Inferior parietal cortex (tissue), 1 donor: ENCODE results near the gene ZAR1.
"Not testable (repeated sequence)": the region's sequence is repeated elsewhere in the genome, so short reads cannot be mapped to it uniquely, and the experiment has no call there.

Source experiments
- DNase-seq: peaks from one replicate; pipeline ENCODE4 v3.0.0-alpha.2; 2016; ENCODE audit errors: extremely low spot score

ZAR1 gene, protein sequence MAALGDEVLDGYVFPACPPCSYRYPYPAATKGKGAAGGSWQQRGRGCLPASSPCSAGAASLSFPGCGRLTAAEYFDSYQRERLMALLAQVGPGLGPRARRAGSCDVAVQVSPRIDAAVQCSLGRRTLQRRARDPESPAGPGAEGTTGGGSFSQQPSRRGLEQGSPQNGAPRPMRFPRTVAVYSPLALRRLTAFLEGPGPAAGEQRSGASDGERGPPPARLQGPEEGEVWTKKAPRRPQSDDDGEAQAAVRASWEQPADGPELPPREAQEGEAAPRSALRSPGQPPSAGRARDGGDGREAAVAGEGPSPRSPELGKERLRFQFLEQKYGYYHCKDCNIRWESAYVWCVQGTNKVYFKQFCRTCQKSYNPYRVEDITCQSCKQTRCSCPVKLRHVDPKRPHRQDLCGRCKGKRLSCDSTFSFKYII

DNA sequence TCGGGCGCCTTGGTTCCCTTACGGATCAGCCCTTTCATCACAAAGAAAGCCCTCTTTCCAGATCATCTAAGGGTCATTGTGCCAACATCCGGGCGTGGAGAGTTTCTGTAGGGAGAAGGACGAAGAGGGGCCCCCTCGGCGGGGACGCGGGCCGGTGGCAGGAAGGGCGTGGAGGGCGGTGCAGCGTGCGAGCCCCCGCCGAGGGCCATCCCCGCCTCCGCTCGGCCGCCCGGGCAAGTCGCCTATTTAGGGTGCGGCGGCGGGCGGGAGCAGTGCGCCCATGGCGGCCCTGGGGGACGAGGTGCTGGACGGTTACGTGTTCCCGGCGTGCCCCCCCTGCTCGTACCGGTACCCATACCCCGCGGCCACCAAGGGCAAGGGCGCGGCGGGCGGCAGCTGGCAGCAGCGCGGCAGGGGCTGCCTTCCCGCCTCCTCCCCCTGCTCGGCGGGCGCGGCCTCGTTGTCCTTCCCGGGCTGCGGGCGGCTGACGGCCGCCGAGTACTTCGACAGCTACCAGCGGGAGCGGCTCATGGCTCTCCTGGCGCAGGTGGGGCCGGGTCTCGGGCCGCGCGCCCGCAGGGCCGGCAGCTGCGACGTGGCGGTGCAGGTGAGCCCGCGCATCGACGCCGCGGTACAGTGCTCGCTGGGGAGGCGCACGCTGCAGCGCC, at the start of gene ZAR1:
Gene ZAR1 (plus strand): TSS at position 241 of the 668 bp plus-strand sequence. CDS start 40 bp downstream, at position 281.
- no peak for DNase-seq

DNA sequence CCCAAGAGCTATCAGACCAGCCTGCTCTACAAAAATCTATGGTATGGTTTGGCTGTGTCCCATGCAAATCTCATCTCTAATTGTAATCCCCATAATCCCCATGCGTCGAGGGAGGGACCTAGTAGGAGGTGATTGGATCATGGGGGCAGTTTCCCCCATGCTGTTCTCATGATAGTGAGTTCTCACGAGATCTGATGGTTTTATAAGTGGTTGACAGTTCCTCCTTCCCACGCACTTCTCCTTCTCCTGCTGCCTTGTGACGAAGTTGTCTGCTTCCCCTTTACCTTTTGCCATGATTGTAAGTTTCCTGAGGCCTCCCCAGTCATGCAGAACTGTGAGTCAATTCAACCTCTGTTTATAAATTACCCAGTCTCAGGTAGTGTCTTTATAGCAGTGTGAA, 49.1 kb upstream of the ZAR1 start:
- DNase-seq: not testable (repeated sequence)

DNA sequence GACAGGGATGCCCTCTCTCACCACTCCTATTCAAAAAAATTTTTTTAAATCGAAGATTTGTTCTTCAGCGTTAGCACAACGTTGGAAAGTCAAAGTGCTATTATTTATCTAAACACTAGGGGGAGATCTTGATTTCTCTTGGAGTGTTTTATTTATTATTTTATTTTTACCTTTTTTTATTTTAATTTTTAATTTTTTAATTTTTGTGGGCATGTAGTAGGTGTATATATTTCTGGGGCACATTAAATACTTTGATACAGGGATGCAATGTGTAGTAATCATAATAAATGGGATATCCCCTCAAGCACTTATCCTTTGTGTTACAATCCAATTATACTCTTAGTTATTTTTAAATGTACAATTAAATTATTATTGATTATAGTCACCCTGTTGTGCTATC, 44.3 kb upstream of the ZAR1 start:
- DNase-seq: peak; percentile 58

DNA sequence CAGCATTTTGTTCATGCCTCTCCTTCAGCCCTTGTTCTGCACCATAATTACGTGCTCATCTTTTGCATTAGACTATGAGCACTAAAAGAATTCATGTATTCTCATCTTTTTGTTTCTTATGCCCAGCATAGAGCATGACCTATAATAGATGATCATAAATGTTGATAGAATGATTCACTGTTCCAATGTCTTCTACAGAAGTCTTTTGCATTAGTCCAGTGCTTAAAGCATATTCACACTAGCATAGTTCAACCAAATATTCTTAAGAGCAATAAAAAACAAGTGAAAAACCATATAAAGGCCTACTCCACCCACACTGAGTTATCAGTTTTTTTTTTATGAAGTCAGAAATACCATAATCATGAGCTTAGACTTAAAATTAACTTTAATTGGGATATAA, 43.4 kb upstream of the ZAR1 start:
- no peak for DNase-seq

DNA sequence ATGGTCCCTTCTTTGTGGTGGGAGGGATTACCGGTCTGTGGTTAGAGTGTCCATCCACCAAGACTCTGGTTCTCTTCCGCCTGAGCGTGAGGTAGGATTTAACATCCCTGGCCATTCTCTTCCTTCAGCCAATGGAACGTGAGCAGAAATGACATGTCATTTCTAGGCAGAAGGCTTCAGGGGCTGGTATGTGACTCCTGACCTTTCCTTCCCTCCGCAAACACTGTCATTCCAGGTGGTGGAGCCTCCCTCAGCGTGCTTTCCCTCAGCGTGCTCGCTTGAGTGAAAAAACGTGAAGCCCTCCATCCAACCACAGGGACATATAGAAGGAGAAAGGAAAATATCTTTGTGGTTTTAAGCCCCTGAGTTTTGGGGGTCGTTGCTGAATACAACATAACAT, 40.9 kb upstream of the ZAR1 start:
- DNase-seq: no peak

DNA sequence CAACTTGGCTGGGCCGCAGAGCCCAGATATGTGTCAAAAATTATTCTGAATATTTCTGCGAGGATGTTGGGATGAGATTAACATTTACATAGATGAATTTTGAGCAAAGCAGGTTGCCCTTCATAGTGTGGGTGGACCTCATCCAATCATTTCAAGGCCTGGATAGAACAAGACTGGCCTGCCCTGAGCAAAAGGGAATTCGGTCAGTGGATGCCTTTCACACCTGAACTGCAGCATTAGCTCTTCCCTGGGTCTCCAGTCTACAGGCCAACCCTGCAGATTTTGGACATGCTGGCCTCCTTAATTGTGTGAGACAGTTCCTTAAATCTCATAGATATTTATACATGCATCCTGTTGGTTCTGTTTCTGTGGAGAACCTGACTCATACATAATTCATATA, 39.3 kb upstream of the ZAR1 start:
- DNase-seq: no peak

DNA sequence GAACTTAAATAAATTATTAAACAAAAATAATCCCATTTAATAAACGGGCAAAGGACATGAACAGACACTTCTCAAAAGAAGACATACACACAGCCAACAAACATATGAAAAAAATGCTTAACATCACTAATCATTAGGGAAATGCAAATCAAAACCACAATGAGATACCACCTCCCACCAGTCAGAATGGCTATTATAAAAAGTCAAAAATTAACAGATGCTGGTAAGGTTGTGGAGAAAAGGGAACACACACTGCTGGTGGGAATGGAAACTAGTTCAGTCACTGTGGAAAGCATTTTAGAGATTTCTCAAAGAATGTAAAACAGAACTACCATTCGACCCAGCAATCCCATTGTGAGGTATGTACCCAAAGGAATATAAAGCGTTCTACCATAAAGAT, 38.4 kb upstream of the ZAR1 start:
- DNase-seq: not testable (repeated sequence)

DNA sequence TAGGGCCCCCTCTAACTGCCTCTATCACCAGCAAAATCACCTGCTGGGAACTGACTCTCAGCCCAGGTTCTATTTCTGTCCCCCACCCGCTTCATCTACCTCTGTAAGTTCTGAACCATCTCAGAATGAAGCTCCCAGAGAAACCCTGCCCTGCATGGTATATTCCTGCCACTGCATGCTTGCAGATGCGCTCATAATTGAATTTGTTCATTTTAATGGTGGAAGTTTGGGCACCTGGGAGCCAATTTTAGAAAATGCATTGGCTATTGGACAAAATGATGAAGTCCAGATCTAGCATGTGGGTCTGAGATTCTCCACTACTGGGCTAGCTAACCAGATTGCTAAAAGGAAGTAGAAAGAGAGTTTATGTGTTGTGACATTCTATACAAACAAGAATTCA, 35.5 kb upstream of the ZAR1 start:
- DNase-seq: no peak

DNA sequence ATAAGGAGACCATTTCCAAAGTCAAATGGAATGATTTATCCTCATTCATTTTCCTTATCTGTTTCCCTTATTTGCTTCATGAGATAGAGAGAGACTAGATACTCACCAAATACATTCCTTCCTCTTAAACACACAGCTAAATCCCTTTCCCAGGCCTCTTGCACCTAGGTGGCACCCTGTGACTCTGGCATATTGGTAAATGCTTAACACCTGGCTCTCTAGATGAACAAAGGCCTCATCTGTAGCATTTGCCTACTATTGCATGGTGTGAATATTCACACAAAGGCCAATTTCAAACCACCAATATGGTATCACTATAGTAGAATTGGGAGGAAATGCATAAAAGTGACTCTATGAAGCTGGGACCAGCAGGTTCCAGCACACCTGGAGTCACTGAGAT, 29.1 kb upstream of the ZAR1 start:
- DNase-seq: no peak

DNA sequence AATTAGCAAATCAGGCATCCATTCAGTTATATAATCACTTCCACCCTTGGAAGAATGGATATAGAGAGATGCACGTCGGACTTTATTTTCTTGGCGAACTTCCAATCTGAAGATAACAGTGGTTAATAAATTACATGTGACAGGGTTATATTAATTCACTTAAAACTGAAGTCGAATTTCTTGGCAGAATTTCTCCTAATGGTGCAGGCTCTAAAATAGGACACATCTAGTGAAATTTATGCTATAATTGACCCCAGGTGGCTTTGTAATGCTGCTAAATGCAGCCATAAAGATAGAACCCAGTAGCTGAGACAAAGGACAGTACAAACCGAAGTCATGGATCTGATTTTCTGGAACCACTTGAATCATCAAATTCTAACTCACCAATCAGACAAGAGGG, 27.7 kb upstream of the ZAR1 start:
- DNase-seq: no peak

DNA sequence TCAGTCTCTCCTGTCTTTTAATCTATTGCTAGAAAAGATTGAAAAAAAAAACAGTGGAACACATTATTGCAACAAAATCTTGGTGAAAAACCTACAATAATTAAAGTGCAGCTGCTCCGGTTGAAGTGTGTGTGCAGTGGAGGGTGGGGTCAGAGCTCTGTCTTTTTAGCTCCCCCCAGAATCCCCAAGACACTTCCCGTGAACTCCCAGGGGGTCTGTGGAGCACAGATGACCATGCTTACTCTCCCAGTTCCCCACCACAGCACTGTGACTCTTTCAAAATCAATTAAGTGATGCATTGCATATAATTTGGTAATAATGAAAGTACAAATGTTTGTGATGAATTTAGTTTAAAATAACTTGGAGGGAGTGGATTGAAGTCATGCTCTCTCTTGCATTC, 22.6 kb upstream of the ZAR1 start:
- DNase-seq: no peak

DNA sequence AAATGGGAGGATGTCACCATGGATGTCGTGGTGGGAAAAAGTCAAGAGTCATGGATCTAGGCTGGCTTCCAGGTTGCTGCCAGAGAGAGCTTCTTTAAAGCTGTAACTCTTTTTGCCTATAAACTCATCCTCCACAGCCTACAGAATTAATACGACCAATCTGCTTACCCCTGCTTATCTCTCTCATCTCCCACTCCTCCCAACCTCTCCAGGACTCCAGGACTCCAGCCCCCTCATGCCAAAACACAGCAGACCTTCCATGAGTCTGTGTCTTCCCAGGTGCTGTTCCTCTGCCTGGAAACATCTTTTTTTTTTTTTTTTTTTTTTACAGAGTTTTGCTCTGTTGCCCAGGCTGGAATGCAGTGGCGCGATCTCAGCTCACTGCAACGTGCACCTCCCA, 22.2 kb upstream of the ZAR1 start:
- DNase-seq: no peak

DNA sequence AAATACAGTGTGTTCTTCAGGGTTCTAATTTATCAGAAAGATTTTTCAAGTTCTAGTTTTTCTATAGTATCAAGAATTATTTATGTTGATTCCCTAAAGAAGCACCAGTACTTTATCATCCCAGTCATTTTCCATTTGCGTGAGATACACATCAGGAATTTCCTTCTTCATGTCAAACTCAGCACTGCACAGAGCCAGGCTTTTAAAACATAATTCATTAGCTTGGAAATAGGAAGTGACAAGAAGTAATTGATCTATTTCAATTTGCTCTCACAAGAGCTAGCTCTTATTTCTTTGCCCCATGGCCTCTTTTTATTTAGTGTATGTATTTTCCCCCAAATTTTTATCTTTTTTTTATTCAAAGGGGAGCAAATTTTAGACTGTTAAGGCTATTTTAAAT, 19.9 kb upstream of the ZAR1 start:
- DNase-seq: no peak

DNA sequence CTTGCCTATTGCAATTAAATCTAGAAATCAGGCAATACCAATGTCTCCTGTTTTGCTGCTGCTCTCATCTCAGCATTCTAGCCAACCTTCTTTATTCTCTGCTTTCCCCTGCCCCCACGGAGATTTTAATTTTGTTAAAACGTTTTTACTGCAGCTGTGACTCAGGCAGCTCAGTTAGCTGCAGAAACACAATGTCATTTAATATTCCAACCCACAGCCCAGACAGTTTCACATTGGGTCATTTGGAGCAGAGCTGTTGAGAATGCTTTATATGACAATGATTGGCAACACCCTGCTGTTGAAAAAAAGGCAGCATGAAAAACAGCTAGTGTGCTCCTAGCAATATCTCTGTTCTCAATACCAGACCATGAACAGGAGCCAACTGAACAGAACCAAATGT, 19.5 kb upstream of the ZAR1 start:
- peak; percentile 48 for DNase-seq

DNA sequence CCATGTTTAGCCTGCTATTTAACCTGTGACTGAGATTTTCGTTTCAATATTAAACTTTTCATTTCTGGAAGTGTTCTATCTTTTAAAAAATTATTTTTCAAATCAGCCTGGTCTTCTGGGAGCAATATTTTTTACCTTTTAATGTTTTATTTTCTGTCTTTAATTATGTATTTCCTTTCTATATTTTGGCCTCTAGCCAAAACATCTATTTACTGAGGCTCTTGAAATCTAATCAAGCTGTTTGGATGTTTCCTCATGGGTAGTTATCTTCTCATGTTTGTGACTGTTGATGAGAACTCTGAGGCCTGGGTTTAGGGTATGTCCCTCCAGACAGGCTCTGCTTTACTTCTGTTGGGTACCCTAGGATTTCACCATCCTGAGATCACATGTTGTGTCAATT, 17.3 kb upstream of the ZAR1 start:
- DNase-seq: no peak

DNA sequence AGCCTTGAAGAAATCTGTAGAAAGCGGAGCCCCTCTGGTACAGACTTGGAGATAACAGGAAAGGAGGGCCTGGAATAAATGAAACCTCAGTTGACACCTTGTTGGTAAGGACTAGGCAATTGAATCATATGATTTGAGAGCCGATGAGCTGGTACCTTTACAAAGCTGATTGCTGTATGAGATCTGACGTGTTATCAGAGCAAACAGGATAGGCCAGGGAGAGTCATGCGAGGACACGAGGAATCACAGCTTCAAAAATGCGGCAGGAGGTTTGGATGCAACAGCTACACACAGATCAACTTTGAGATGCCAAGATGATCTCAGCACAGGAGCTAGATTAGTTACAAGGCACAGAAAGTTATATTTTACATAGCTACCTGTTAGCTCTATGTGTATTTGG, 14.3 kb upstream of the ZAR1 start:
- no peak for DNase-seq

DNA sequence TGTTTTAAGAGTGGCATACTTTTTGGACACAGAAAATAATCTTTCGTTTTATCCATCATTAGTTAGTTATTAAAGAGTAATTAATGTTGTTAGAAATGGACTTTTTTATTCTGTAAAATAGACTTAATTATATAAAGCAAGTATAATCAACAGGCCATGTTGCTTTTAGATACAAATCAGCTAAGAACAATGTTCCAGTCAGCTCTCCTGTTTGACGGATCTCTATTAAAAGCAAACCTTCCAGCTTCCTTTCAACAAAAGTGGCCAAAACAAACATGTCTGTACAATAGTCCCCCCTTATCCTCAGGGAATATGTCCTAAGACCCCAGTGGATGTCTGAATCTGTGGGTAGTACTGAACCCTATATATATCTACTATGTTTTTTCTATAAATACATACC, 11.8 kb upstream of the ZAR1 start:
- DNase-seq: no peak

DNA sequence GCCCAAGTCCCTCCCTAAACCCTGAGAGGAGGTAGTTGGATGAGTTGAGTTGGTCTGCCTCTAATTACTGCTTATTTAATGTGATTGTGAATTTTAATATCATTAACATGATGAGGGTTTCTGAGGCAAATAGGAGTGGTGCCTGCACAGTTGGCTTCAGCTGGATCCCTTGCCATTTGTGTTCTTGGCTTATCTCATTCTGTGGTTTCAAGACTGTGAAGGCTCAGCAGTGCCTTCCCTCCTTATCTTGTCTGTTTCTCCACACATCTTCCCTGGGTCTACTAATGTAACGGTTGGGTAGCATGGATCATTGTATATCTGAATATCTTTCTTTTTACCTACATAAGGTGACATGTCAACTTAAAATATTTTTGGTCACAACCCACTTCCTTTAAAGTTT, 8.5 kb upstream of the ZAR1 start:
- DNase-seq: no peak

DNA sequence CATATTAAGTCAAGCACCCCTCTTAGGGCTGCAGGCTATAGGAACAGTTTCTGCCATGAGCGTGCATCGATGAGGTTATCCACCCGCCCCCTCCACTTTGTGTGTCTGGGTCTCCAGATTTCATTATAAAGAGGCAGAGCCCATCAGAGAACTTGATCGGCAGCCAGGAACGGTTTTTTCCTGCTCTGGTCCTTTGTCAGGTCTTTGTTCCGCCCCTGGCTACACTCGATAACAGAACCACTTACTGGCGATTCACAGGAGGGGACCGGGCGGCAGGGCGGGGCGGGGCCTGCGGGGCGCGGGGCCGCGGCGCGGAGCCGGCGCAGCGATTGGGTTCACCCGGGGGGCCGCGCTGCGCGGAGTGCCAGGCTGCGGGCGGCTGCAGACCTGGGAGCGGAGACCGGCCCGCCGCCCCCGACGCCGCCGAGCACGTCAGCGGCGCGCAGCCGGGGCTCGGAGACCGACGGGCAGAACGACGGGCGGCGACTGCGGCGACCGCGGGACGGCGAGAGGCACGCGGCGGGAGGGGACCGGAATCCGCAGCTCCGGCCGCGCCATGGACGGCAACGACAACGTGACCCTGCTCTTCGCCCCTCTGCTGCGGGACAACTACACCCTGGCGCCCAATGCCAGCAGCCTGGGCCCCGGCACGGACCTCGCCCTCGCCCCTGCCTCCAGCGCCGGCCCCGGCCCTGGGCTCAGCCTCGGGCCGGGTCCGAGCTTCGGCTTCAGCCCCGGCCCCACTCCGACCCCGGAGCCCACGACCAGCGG, 6.9 kb upstream of the ZAR1 start, which contains the start of gene SLC10A4:
Gene SLC10A4 (plus strand): TSS at position 338 of the 771 bp plus-strand sequence. CDS start 219 bp downstream, at position 557.
- no peak for DNase-seq

DNA sequence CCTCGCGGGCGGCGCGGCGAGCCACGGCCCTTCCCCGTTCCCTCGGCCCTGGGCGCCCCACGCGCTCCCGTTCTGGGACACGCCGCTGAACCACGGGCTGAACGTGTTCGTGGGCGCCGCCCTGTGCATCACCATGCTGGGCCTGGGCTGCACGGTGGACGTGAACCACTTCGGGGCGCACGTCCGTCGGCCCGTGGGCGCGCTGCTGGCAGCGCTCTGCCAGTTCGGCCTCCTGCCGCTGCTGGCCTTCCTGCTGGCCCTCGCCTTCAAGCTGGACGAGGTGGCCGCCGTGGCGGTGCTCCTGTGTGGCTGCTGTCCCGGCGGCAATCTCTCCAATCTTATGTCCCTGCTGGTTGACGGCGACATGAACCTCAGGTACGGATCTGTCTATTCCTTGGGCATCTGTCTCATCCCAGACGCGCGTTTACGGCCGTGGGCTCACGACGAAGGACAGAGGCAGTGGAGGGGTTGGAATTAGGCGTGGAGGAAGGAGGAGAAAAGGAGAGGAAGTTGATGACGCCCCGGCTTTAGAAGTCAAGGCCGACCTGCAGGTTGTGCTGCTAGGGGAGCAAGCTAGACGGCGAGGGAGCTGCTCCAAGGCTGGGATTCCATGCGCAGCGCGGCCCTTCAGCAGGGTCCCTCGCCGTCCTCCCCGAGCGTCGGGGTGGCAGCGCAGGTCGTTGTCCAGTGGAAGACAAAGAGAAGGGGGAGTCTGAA, 6.1 kb upstream of the ZAR1 start:
- no peak for DNase-seq

DNA sequence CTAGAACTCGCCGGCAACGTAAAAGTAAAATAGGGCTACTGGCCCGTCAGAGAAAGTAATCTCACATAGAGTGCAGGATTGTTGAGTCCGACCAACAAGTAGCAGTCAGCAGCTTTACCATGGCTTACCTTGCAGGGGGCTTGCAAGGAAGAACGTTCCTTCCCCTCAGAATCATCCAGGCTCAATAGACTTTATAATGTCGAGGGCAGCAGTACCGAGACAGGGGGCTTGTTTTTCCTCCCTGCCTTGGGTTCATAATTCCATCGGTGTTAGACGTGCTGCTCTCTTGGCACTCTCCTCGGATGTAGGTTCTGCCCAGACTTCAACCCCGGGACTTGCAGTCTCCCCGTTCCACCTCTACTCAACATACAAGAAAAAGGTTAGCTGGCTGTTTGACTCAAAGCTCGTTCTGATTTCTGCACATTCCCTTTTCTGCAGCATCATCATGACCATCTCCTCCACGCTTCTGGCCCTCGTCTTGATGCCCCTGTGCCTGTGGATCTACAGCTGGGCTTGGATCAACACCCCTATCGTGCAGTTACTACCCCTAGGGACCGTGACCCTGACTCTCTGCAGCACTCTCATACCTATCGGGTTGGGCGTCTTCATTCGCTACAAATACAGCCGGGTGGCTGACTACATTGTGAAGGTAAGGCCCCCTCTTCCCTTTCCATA, 5.4 kb upstream of the ZAR1 start:
- no peak for DNase-seq
